Endodermal cell (in vitro differentiated cells): ENCODE measurements around the gene ANKS1B. TPM values are rescaled to one million over a fixed set of nuclear protein-coding genes. Genes with fewer than 3 reads are reported as not detected.

Experiments
- DNase-seq: peaks from one replicate; pipeline ENCODE4 v3.0.0-alpha.2; 2017
- H3K27ac ChIP-seq: 2 replicates; pipeline ENCODE4 v1.5.1; 2013; ENCODE audit warnings: mild to moderate bottlenecking, low read depth, low read length, moderate library complexity
- H3K27me3 ChIP-seq: 2 replicates; pipeline ENCODE4 v1.6.1; 2013; ENCODE audit warnings: mild to moderate bottlenecking, low read length, moderate library complexity; ENCODE audit not compliant: insufficient read depth, control insufficient read depth, poor library complexity, severe bottlenecking
- H3K36me3 ChIP-seq: 2 replicates; pipeline ENCODE4 v1.7.0; 2013; ENCODE audit warnings: mild to moderate bottlenecking, low read length, moderate library complexity; ENCODE audit not compliant: control insufficient read depth, insufficient read depth
- H3K4me1 ChIP-seq: one replicate; pipeline ENCODE4 v1.7.0; 2013; ENCODE audit warnings: low read length; ENCODE audit not compliant: control insufficient read depth, insufficient read depth
- H3K4me3 ChIP-seq: 2 replicates; pipeline ENCODE4 v1.5.1; 2013; ENCODE audit warnings: mild to moderate bottlenecking, low read length, moderate library complexity
- H3K9ac ChIP-seq: 2 replicates; pipeline ENCODE4 v1.6.1; 2013; ENCODE audit warnings: mild to moderate bottlenecking, low read length, moderate library complexity; ENCODE audit not compliant: poor library complexity, severe bottlenecking; ENCODE audit errors: extremely low read depth
- H3K9me3 ChIP-seq: 2 replicates; pipeline ENCODE4 v1.6.1; 2013; ENCODE audit warnings: mild to moderate bottlenecking, low read length, moderate library complexity; ENCODE audit not compliant: control insufficient read depth
- H3K27ac Mint-ChIP-seq: 2 replicates; pipeline ENCODE4 v1.8.0; 2020; ENCODE audit warnings: mixed read lengths
- H3K27me3 Mint-ChIP-seq: 2 replicates; pipeline ENCODE4 v1.8.0; 2021; ENCODE audit warnings: mild to moderate bottlenecking, mixed read lengths; ENCODE audit not compliant: insufficient read depth
- H3K36me3 Mint-ChIP-seq: 2 replicates; pipeline ENCODE4 v1.8.0; 2020; ENCODE audit warnings: low read depth, mixed read lengths
- H3K4me1 Mint-ChIP-seq: 2 replicates; pipeline ENCODE4 v1.8.0; 2020; ENCODE audit warnings: mixed read lengths
- H3K4me3 Mint-ChIP-seq: 2 replicates; pipeline ENCODE4 v1.8.0; 2020; ENCODE audit warnings: mild to moderate bottlenecking, moderate library complexity, mixed read lengths
- H3K9me3 Mint-ChIP-seq: 2 replicates; pipeline ENCODE4 v1.8.0; 2020; ENCODE audit warnings: mild to moderate bottlenecking, mixed read lengths
- CTCF ChIP-seq: fragments of 200-600 bp; sonication (generic); conservative IDR thresholded peaks from 2 replicates; pipeline ENCODE4 v1.5.0; 2021; ENCODE audit warnings: antibody characterized with exemption, mild to moderate bottlenecking
- WGBS, 2 experiments: methylation state at CpG; one replicate each; pipeline versions ENCODE4 v1.1.5 to v1.1.7; 2013; ENCODE audit warnings: missing lambda C conversion rate in 2 of 2, mixed read lengths in 1 of 2; ENCODE audit not compliant: insufficient coverage in 1 of 2, insufficient read length in 1 of 2; 5-methylcytosine and 5-hydroxymethylcytosine counted together
- total RNA-seq, 2 donors: library from RNA; stranded (reverse); fragmentation: NEBNext Ultra II Directional in 1 of 2; extraction: Animal tissue kit (Norgen Biotek cat#: 25700) in 1 of 2; gene quantifications; 2 replicates in 1 of 2; 3 replicates in 1 of 2; pipeline ENCODE4 v1.2.1, GENCODE V29; 2021

The ANKS1B gene
- total RNA-seq, 2 donors from 2014 or later, result 28.5 to 65.8 TPM

GRCh38 chr12:98769068-98769467, 1215.7 kb downstream of the ANKS1B start:
- peaks cover 16% of the 10 kb centered on the region for H3K9me3 ChIP-seq
- H3K9ac ChIP-seq, result no peak overlapping the region
- H3K4me1 ChIP-seq, result peaks cover 11% of the 10 kb centered on the region
- Mint-ChIP-seq H3K27ac (no peak overlapping the region), H3K4me3 (no peak overlapping the region), H3K36me3 (peaks cover 65% of the 10 kb centered on the region), H3K9me3 (peaks cover 7% of the 10 kb centered on the region), H3K4me1 (peaks cover 12% of the 10 kb centered on the region), H3K27me3 (no peaks in the 10 kb centered on the region)
- no peaks in the 10 kb centered on the region for H3K27me3 ChIP-seq
- H3K4me3 ChIP-seq, result no peak overlapping the region
- TF ChIP-seq CTCF, result no peak
- DNase-seq, result no peak
- peaks cover 75% of the 10 kb centered on the region for H3K36me3 ChIP-seq
- no peak overlapping the region for H3K27ac ChIP-seq

GRCh38 chr12:98767248-98767647, 1217.5 kb downstream of the ANKS1B start:
- H3K9me3 Mint-ChIP-seq, result peaks cover 3% of the 10 kb centered on the region
- peaks cover 4% of the 10 kb centered on the region for H3K9me3 ChIP-seq
- H3K36me3 Mint-ChIP-seq, result peaks cover 55% of the 10 kb centered on the region
- peaks cover 20% of the 10 kb centered on the region for H3K4me1 Mint-ChIP-seq
- no peak overlapping the region for H3K9ac ChIP-seq
- H3K27me3 ChIP-seq, result no peaks in the 10 kb centered on the region
- H3K27me3 Mint-ChIP-seq, result no peaks in the 10 kb centered on the region
- no peak overlapping the region for H3K4me3 ChIP-seq
- H3K27ac Mint-ChIP-seq, result no peak overlapping the region
- no peak for TF ChIP-seq CTCF
- no peak overlapping the region for H3K4me3 Mint-ChIP-seq
- DNase-seq, result no peak
- no peak overlapping the region for H3K27ac ChIP-seq
- peaks cover 61% of the 10 kb centered on the region for H3K36me3 ChIP-seq
- 88 to 95% methylated on average over 5 to 9 of the region's 9 CpGs for WGBS, 2 experiments
- peaks cover 11% of the 10 kb centered on the region for H3K4me1 ChIP-seq

- Histone ChIP-seq H3K27me3 (no peaks in the 10 kb centered on the region), H3K4me3 (no peak overlapping the region), H3K9me3 (no peaks in the 10 kb centered on the region), H3K9ac (no peak overlapping the region), H3K4me1 (no peaks in the 10 kb centered on the region), H3K36me3 (peaks cover 57% of the 10 kb centered on the region), H3K27ac (no peak overlapping the region)
- Mint-ChIP-seq H3K9me3 (no peaks in the 10 kb centered on the region), H3K36me3 (peaks cover 65% of the 10 kb centered on the region), H3K4me1 (peaks cover 8% of the 10 kb centered on the region), H3K27me3 (no peaks in the 10 kb centered on the region), H3K27ac (no peak overlapping the region), H3K4me3 (no peak overlapping the region)
- WGBS, 2 experiments, result 95 to 96% methylated on average over 4 of the region's 4 CpGs
- DNase-seq, result no peak
- no peak for TF ChIP-seq CTCF
These were observed 1221.1 kb downstream of the ANKS1B start for GRCh38 chr12:98763656-98764055.
